ENCODE measurements around the gene TRERF1.

The TRERF1 gene

DNA sequence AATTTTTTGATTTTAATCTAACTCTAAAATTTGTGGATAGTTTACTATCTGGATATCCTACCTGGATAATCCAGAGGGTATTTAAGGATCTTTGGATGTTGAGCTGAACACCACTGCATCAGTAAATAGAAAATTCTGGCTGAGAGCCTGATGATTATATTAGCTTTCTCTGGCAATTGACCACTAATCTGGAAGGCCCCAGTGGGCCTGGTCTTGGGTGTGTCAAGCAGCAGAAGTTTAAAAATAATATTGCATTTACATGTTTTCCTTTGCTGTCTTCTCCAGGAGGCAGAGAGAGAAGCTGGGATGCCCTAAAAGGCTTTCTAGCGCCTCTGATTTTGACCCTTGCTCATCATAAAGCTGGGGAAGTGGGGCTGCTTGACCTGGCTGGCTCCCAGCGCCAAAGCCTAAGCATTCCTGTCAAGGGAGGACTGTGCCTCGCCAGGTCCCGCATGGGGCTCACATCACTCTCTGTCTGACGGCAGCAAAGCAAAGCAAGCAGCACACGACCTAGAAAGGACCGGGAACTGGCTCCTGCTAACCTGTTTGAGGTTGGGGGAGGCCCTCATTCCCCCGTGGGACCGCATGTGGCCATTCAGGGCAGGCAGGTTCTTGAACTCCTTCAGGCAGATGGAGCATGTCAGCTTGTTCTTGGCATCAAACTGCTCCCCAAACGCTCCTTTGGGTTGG is 187.4 kb downstream of the TRERF1 start:
- H2AFZ ChIP-seq (ENCODE audit: low read length): no peak overlapping the region
- H3K4me1 ChIP-seq (ENCODE audit: low read length): peaks cover 18% of the 10 kb centered on the region
- H3K27ac ChIP-seq (ENCODE audit: low read length): no peak overlapping the region
- H3F3A ChIP-seq (ENCODE audit: insufficient read depth, low read length): peaks cover 5% of the 10 kb centered on the region
- no peak overlapping the region for H3K9ac ChIP-seq (ENCODE audit: low read length)
- no peaks in the 10 kb centered on the region for H3K9me3 ChIP-seq (replicated peaks; ENCODE audit: insufficient read depth, low read length)
- no peaks in the 10 kb centered on the region for H3K79me2 ChIP-seq (ENCODE audit: low read length)
- no peaks in the 10 kb centered on the region for H3K27me3 ChIP-seq (replicated peaks; ENCODE audit: insufficient read depth, low read length)
- no peaks in the 10 kb centered on the region for H3K36me3 ChIP-seq (replicated peaks; ENCODE audit: insufficient read depth, low read length)
- TF ChIP-seq EZH2phosphoT487 (IDR thresholded peaks at IDR 0.05; ENCODE audit: low read length) (no peak), EZH2 (optimal IDR thresholded peaks at IDR 0.05; ENCODE audit: low read depth, low read length) (no peak)
- TF ChIP-seq, protein P1, sequence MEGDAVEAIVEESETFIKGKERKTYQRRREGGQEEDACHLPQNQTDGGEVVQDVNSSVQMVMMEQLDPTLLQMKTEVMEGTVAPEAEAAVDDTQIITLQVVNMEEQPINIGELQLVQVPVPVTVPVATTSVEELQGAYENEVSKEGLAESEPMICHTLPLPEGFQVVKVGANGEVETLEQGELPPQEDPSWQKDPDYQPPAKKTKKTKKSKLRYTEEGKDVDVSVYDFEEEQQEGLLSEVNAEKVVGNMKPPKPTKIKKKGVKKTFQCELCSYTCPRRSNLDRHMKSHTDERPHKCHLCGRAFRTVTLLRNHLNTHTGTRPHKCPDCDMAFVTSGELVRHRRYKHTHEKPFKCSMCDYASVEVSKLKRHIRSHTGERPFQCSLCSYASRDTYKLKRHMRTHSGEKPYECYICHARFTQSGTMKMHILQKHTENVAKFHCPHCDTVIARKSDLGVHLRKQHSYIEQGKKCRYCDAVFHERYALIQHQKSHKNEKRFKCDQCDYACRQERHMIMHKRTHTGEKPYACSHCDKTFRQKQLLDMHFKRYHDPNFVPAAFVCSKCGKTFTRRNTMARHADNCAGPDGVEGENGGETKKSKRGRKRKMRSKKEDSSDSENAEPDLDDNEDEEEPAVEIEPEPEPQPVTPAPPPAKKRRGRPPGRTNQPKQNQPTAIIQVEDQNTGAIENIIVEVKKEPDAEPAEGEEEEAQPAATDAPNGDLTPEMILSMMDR (IDR thresholded peaks at IDR 0.05; ENCODE audit: low read length): no peak
- no peaks in the 10 kb centered on the region for H3K9me2 ChIP-seq (replicated peaks; ENCODE audit: insufficient read depth, low read length)
- H3K4me2 ChIP-seq (ENCODE audit: low read depth, low read length): no peak overlapping the region
- no peaks in the 10 kb centered on the region for H4K20me1 ChIP-seq (ENCODE audit: insufficient read depth, low read length)
- no peak overlapping the region for H3K4me3 ChIP-seq (ENCODE audit: low read length)
- no peak for DNase-seq

DNA sequence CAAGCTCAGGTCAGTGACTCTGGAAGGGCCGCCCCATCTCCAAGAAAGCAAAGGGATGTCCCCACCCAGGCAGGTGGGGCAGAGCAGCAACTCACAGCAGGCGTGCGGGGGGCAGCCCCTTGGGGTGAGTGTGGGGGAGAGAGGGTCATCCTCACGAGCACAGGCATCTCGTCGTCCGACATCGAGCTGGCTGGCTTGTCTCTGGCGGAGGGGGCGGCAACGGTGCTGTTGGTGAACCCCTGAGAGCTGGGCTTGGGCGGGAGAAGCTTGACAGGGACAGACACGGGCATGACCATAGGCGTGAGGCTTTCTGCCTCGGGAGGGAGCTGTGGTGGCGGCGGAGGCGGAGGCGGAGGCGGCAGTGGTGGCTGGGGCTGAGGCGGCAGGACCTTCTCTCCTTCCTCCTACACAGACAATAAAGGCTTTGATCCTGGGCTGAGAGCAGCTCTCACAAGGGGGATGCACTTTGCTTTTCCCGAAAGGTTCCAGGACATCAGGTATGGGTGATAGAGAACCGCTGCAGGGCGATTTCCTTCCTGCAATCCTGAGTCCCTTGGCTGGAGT is 188.5 kb downstream of the TRERF1 start:
- H3K27me3 ChIP-seq (replicated peaks; ENCODE audit: insufficient read depth, low read length): no peaks in the 10 kb centered on the region
- H3K4me2 ChIP-seq (ENCODE audit: low read depth, low read length): no peak overlapping the region
- DNase-seq: no peak

DNA sequence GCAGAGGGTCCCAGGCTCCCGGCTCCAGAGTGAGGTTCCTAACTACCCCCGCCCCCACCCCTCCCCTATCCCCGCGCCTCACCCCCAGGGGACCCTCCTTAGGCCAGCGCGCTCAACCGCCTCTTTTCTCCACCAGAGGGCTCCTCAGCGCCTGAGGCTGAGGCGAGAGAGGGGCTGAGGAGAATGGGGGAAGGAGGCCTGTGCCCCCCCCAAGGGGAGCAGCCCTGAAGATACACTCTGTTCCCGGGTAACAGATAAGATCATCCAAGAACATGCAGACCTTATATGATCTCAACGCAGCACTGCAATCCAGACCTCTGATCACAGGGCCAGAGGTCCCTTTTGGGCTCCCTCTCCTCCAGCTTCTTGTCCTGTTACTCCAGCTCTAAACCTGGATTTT is 190.8 kb downstream of the TRERF1 start:
- no peak overlapping the region for H3K4me3 ChIP-seq (ENCODE audit: low read length)

More for the DNA sequence above, 188.5 kb downstream of the TRERF1 start:
- H3F3A ChIP-seq (ENCODE audit: insufficient read depth, low read length): no peaks in the 10 kb centered on the region
- H3K36me3 ChIP-seq (replicated peaks; ENCODE audit: insufficient read depth, low read length): no peaks in the 10 kb centered on the region
- TF ChIP-seq EZH2phosphoT487 (IDR thresholded peaks at IDR 0.05; ENCODE audit: low read length): no peak
- TF ChIP-seq, protein P1 (IDR thresholded peaks at IDR 0.05; ENCODE audit: low read length): no peak
- H3K9me3 ChIP-seq (replicated peaks; ENCODE audit: insufficient read depth, low read length): no peaks in the 10 kb centered on the region
- no peak overlapping the region for H3K4me3 ChIP-seq (ENCODE audit: low read length)
- no peaks in the 10 kb centered on the region for H4K20me1 ChIP-seq (ENCODE audit: insufficient read depth, low read length)
- peaks cover 8% of the 10 kb centered on the region for H3K4me1 ChIP-seq (ENCODE audit: low read length)
- H3K9me2 ChIP-seq (replicated peaks; ENCODE audit: insufficient read depth, low read length): no peaks in the 10 kb centered on the region
- H3K27ac ChIP-seq (ENCODE audit: low read length): no peak overlapping the region
- H3K9ac ChIP-seq (ENCODE audit: low read length): no peak overlapping the region
- H2AFZ ChIP-seq (ENCODE audit: low read length): no peak overlapping the region
- H3K79me2 ChIP-seq (ENCODE audit: low read length): no peaks in the 10 kb centered on the region

More for the DNA sequence above, 190.8 kb downstream of the TRERF1 start:
- Histone ChIP-seq H2AFZ (ENCODE audit: low read length) (no peak overlapping the region), H3K36me3 (replicated peaks; ENCODE audit: insufficient read depth, low read length) (no peaks in the 10 kb centered on the region), H3K27me3 (replicated peaks; ENCODE audit: insufficient read depth, low read length) (no peaks in the 10 kb centered on the region), H4K20me1 (ENCODE audit: insufficient read depth, low read length) (no peaks in the 10 kb centered on the region), H3K9me2 (replicated peaks; ENCODE audit: insufficient read depth, low read length) (no peaks in the 10 kb centered on the region), H3K4me1 (ENCODE audit: low read length) (no peaks in the 10 kb centered on the region), H3K9ac (ENCODE audit: low read length) (no peak overlapping the region), H3F3A (ENCODE audit: insufficient read depth, low read length) (no peaks in the 10 kb centered on the region), H3K9me3 (replicated peaks; ENCODE audit: insufficient read depth, low read length) (no peaks in the 10 kb centered on the region), H3K79me2 (ENCODE audit: low read length) (no peaks in the 10 kb centered on the region), H3K27ac (ENCODE audit: low read length) (no peak overlapping the region), H3K4me2 (ENCODE audit: low read depth, low read length) (no peak overlapping the region)
- DNase-seq: no peak
- TF ChIP-seq EZH2 (optimal IDR thresholded peaks at IDR 0.05; ENCODE audit: low read depth, low read length) (no peak), EZH2phosphoT487 (IDR thresholded peaks at IDR 0.05; ENCODE audit: low read length) (no peak)
- TF ChIP-seq, protein P1 (IDR thresholded peaks at IDR 0.05; ENCODE audit: low read length): peak; percentile 37

Measured in MM.1S (cell line).